ENCODE measurements around the gene DISC1.
"Not testable (repeated sequence)": the region's sequence is repeated elsewhere in the genome, so short reads cannot be mapped to it uniquely, and the experiment has no call there.

DISC1 gene

GRCh38 chr1:231953660-231954059, 327.1 kb downstream of the DISC1 start:
- DNase-seq (ENCODE audit: low read depth): no peak
- TF ChIP-seq CTCF (IDR thresholded peaks at IDR 0.05; ENCODE audit: control insufficient read depth, extremely low read depth, insufficient read depth): no peak
- no peak overlapping the region for H3K4me3 ChIP-seq (ENCODE audit: low read depth, low read length)

- no peak for DNase-seq (ENCODE audit: low read depth)
- TF ChIP-seq CTCF (IDR thresholded peaks at IDR 0.05; ENCODE audit: control insufficient read depth, extremely low read depth, insufficient read depth): no peak
- no peak overlapping the region for H3K4me3 ChIP-seq (ENCODE audit: low read depth, low read length)
These were observed 328.2 kb downstream of the DISC1 start for GRCh38 chr1:231954751-231955150.

- TF ChIP-seq CTCF (IDR thresholded peaks at IDR 0.05; ENCODE audit: control insufficient read depth, extremely low read depth, insufficient read depth): no peak
- DNase-seq (ENCODE audit: low read depth): no peak
- no peak overlapping the region for H3K4me3 ChIP-seq (ENCODE audit: low read depth, low read length)
These were observed 330.8 kb downstream of the DISC1 start for GRCh38 chr1:231957359-231957758.

GRCh38 chr1:231958448-231958847, 331.9 kb downstream of the DISC1 start:
- H3K4me3 ChIP-seq (ENCODE audit: low read depth, low read length): no peak overlapping the region
- DNase-seq (ENCODE audit: low read depth): no peak
- no peak for TF ChIP-seq CTCF (IDR thresholded peaks at IDR 0.05; ENCODE audit: control insufficient read depth, extremely low read depth, insufficient read depth)

- no peak overlapping the region for H3K4me3 ChIP-seq (ENCODE audit: low read depth, low read length)
- no peak for DNase-seq (ENCODE audit: low read depth)
- TF ChIP-seq CTCF (IDR thresholded peaks at IDR 0.05; ENCODE audit: control insufficient read depth, extremely low read depth, insufficient read depth): no peak
These were observed 332.8 kb downstream of the DISC1 start for GRCh38 chr1:231959225-231959884.

GRCh38 chr1:231961801-231962200, 335.2 kb downstream of the DISC1 start:
- not testable (repeated sequence) for DNase-seq (ENCODE audit: low read depth); H3K4me3 ChIP-seq (ENCODE audit: low read depth, low read length)

- DNase-seq (ENCODE audit: low read depth): no peak
- H3K4me3 ChIP-seq (ENCODE audit: low read depth, low read length): no peak overlapping the region
These were observed 336.0 kb downstream of the DISC1 start for GRCh38 chr1:231962636-231963035.

More at GRCh38 chr1:231962636-231963035, 336.0 kb downstream of the DISC1 start:
- TF ChIP-seq CTCF (IDR thresholded peaks at IDR 0.05; ENCODE audit: control insufficient read depth, extremely low read depth, insufficient read depth): no peak
